Activated CD4-positive, alpha-beta T cell treated with anti-CD3 and anti-CD28 coated beads, Interleukin-2, Interleukin-6, amounts not matched to agents 100 ng/mL and 50 ng/mL, durations not matched to agents 16 hours and 8 hours (primary cell): Measurements from ENCODE around the gene DUSP10.

Experiments used
- DNase-seq: peaks from one replicate; pipeline ENCODE4 v3.0.0-alpha.2; 2020

The DUSP10 gene

GRCh38 chr1:221741703-221742554 lies at the start of gene DUSP10:
Gene DUSP10 (minus strand): TSS chr1:221742089. CDS start chr1:221739744, 2,345 bp downstream.
- peak; percentile 99 for DNase-seq

- DNase-seq = no peak
Observed at GRCh38 chr1:221788466-221788865, 46.6 kb upstream of the DUSP10 start.

GRCh38 chr1:221786647-221787046 lies 44.8 kb upstream of the DUSP10 start:
- no peak for DNase-seq

- DNase-seq = no peak
Observed at GRCh38 chr1:221783936-221784335, 42.0 kb upstream of the DUSP10 start.

- DNase-seq = peak; percentile 54
Observed at GRCh38 chr1:221783437-221783836, 41.5 kb upstream of the DUSP10 start.

GRCh38 chr1:221782970-221783369 lies 41.1 kb upstream of the DUSP10 start:
- no peak for DNase-seq

GRCh38 chr1:221782477-221782876 lies 40.6 kb upstream of the DUSP10 start:
- DNase-seq = no peak

GRCh38 chr1:221781102-221781755 lies 39.3 kb upstream of the DUSP10 start:
- no peak for DNase-seq

- DNase-seq = no peak
Observed at GRCh38 chr1:221780175-221780574, 38.3 kb upstream of the DUSP10 start.

GRCh38 chr1:221779771-221780170 lies 37.9 kb upstream of the DUSP10 start:
- DNase-seq = no peak

- peak; percentile 72 for DNase-seq
Observed at GRCh38 chr1:221778535-221779142, 36.8 kb upstream of the DUSP10 start.

GRCh38 chr1:221778125-221778524 lies 36.2 kb upstream of the DUSP10 start:
- peak; percentile 34 for DNase-seq

- DNase-seq = peak; percentile 84
Observed at GRCh38 chr1:221777431-221778072, 35.7 kb upstream of the DUSP10 start.

GRCh38 chr1:221776495-221777301 lies 34.8 kb upstream of the DUSP10 start:
- peak; percentile 58 for DNase-seq

- peak; percentile 47 for DNase-seq
Observed at GRCh38 chr1:221775206-221775605, 33.3 kb upstream of the DUSP10 start.

GRCh38 chr1:221774054-221774842 lies 32.4 kb upstream of the DUSP10 start:
- no peak for DNase-seq

- no peak for DNase-seq
Observed at GRCh38 chr1:221773383-221773782, 31.5 kb upstream of the DUSP10 start.

- no peak for DNase-seq
Observed at GRCh38 chr1:221772117-221772516, 30.2 kb upstream of the DUSP10 start.

- peak; percentile 24 for DNase-seq
Observed at GRCh38 chr1:221768444-221769066, 26.7 kb upstream of the DUSP10 start.

- no peak for DNase-seq
Observed at GRCh38 chr1:221766210-221766609, 24.3 kb upstream of the DUSP10 start.

- DNase-seq = no peak
Observed at GRCh38 chr1:221765527-221765926, 23.6 kb upstream of the DUSP10 start.
